B cell (primary cell): ENCODE data around the gene KANK2.

Experiments
- CTCF ChIP-seq: fragments of 200-600 bp; IDR thresholded peaks from one replicate; pipeline ENCODE4 v1.8.0; 2022; ENCODE audit warnings: antibody characterized with exemption, mild to moderate bottlenecking
- EZH2 ChIP-seq: IDR thresholded peaks from 2 replicates; pipeline ENCODE4 v1.6.1; 2012; ENCODE audit warnings: borderline replicate concordance, low read depth, mild to moderate bottlenecking, moderate library complexity, low read length; ENCODE audit not compliant: insufficient read depth, poor library complexity, severe bottlenecking

- TF ChIP-seq CTCF: no peak
- TF ChIP-seq EZH2: no peak
Measured at GRCh38 chr19:11198175-11198534, 810 bp upstream of the KANK2 start.
